HG03432 (cell line): ENCODE results near the gene RHBDD2.
"Not testable (repeated sequence)": the region's sequence is repeated elsewhere in the genome, so short reads cannot be mapped to it uniquely, and the experiment has no call there.

Experiments used
- ATAC-seq: cut with Tn5 transposase; IDR thresholded peaks from one replicate; pipeline ENCODE4 v1.9.1; 2021; ENCODE audit warnings: mild to moderate bottlenecking, moderate library complexity; ENCODE audit not compliant: unreplicated experiment

The RHBDD2 gene

DNA sequence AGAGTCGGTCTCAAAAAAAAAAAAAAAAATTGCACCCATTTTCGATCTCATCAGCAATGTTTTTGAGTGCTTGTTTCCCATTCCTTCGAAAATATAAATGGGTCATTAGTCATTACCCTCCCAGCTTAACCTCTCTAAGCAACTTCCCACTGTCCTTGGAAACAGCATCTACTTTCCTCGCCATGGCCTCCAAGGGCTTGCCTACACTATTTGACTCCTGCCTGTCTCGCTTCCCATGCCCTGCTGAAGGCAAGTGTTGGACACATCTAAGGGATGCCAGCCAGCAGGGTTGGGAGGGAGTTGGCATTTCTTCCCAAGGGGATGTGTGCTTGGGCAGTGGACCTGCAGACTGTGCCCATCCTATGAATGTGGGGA, 12.7 kb upstream of the RHBDD2 start:
- ATAC-seq: no peak

DNA sequence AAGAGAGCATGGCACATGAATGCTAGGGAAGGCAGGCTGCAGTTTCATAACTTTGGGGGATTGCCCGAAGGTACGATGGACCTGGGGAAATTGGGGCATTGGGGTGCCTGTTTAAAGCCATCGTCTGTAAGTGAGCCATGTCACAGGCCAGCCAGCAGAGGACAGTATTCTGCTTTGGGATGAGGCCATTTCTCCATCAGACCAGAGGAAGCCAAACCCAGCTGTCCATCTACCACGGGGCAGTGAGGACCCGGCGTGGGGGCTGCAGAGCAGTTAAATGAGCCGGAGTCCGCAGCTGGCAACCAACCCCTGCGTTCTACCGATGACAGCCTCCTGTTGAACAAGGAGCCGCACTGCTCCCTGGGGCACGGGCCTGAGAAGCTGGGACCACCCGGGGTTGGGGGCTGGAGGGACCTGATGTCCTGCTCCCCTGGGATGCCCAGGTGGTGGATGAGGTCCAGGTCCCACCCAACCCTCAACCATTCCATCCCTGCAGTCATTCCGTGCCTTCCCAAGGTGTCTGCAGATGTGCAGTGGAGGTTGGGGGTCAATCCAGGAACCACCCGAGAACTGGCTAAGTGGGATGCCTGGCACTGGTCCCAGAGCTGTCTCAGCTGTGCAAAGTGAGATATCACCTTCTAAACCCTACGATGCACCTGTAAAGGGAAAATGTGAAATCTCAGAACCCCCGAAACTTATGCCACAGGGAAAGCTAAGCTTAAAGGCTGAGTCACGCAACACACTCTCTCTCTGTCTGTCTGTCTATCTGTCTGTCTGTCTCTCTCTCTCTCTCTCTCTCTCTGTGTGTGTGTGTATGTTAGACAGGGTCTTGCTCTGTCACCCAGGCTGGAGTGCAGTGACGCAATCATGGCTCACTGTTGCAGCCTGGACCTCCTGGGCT, 12.1 kb upstream of the RHBDD2 start:
- ATAC-seq: no peak

DNA sequence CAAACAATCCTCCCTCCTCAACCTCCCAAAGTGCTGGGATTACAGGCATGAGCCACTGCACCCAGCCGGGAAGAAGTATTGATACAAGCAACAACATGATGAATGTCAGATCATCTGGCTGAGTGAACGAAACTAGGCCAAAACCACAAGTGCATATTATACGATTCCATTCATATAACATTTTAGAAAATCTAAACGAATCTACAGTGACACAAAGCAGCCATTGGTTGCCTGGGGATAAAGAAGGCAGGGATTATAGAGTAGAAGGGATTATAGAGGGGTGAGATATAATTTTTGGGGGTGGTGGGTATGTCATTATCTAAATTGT, 11.5 kb upstream of the RHBDD2 start:
- ATAC-seq: no peak

DNA sequence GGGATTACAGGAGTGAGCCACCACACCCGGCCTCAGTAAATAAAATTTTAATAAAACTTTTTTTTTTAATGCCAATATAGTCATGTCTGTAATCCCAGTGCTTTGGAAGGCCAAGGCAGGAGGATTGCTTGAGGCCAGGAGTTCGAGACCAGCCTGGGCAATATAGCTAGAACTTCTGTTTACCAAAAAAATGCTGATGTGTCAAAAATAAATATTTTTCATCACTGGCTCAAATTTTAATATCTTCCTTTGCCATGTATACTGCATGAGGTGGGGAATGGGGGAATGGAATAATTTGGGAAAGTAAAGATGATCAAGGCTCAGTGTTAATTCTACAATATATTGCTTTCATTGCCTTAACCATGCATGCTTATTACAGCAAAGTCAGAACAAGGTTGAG, 10.7 kb upstream of the RHBDD2 start:
- ATAC-seq: no peak

DNA sequence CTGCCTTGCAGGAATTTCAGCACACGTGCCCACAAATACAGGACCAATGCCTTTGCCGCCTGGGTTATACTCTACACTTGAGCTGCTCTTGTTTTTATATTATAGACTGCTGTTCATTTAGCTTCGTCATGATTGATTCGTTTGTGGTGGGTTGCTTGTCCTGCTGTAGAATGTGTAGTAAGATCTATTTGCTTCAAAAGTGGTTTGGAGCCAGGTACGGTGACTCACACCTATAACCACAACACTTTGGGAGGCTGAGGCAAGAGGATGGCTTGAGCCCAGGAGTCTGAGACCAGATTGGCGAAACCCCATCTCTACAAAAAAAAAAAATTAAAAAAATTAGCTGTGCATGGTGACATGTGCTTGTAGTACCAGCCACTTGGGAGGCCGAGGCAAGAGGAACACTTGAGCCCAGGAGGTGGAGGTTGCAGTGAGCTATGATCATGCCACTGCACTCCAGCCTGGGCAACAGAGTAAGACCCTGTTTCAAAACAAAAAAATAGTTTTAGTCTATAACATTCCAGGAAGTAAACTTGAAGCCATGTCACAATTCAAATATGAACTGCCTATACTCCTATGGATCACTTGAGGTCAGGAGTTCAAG, 9.0 kb upstream of the RHBDD2 start:
- no peak for ATAC-seq

DNA sequence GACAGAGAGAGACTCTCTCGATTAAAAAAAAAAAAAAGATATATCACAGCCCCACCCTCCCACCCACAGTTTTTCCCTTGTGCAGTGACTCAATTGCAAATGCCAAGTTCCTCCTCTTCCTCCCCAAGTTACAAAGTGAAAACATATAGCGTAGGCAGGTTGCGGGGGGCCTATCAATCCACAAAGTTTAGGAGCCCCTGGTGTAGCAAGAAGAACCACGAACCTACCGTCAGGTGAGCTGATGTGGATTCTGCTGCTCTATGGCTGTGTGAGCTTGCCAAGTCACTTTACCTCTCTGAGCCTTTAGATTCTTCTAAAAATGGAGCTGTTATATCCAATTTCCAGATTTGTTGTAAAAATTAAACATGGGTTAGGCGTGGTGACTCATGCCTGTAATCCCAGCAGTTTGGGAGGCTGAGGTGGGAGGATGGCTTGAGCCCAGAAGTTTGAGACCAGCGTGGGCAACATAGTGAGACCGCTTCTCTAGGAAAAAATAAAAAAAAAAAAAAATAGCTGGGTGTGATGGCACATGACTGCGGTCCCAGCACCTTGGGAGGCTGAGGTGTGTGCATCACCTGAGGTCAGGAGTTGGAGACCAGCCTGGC, 8.2 kb upstream of the RHBDD2 start:
- no peak for ATAC-seq

DNA sequence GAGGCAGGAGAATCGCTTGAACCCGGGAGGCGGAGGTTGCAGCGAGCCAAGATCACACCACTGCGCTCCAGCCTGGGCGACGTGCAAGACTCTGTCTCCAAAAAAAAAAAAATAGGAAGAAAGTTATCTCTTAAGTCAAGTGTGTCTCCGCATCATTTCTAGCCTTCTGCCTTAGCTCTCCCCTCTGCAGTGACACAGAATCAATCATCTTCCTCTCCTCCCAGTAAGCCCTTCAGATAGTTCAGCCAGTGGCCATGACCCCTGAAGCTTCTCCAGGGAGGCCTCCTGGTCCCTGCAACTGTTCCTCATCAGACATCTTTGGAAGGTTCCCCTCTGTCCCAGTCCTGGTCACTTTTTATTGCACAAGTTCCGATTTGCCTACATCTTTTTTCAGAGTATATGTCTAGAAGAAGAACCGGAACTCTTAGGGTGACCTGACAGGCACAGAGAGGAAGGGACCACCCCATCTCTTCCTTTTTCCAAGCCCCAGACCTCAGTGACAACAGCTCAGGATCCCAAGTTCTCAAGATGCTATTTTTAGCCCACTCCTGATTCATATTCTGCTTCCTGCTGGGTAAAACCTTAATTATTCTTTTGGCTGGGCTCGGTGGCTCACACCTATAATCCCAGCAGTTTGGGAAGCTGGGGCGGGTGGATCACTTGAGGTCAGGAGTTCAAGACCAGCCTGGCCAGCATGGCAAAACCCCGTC, 6.6 kb upstream of the RHBDD2 start:
- no peak for ATAC-seq

DNA sequence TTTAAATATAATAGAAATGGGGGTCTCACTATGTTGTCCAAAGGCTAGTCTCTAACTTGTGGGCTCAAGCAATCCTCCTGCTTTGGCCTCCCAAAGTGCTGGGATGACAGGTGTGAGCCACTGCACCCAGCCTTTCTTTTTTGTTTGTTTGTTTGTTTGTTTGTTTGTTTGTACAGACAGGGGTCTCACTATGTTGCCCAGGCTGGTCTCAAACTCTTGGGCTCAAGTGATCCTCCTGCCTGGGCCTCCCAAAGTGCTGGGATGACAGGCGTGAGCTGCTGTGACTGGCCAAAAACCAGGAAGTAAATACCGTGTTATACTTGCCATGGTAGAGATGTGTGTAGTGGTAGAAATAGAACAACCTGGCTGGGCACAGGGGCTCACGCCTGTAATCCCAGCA, 4.7 kb upstream of the RHBDD2 start:
- not testable (repeated sequence) for ATAC-seq

DNA sequence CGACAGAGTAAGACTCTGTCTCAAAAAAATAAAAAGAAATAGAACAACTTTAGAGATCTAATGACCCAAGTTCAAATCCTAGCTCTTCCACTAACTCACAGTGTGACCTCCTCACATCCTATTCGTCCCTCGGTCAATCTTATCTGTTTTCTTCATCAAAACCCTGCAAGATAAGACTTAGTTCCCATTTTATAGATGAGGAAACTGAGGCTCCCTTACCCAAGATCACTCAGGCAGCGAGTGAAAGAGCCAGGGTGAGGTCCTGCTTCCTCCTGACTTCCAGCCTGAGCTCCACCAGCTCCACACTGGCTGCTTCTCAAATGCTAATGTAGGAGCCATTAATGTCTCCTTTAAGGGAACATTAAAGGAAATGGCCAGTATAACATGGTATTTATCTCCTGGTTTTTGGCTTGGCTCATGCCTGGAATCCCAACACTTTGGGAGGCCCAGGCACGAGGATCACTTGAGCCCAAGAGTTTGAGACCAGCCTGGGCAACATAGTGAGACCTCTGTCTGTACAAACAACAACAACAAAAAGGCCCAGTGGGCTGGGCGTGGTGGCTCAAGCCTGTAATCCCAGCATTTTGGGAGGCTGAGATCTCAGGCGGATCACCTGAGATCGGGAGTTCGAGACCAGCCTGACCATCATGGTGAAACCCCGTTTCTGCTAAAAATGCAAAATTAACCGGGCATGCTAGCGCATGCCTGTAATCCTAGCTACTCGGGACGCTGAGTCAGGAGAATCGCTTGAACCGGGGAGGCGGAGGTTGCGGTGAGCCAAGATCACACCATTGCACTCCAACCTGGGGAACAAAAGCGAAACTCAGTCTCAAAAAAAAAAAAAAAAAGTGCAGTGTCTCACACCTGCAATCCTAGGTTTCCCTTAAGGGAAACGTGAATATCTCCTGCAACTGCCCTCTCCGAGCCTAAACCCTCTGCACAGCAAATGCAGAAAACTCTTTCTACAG, 3.4 kb upstream of the RHBDD2 start:
- no peak for ATAC-seq

DNA sequence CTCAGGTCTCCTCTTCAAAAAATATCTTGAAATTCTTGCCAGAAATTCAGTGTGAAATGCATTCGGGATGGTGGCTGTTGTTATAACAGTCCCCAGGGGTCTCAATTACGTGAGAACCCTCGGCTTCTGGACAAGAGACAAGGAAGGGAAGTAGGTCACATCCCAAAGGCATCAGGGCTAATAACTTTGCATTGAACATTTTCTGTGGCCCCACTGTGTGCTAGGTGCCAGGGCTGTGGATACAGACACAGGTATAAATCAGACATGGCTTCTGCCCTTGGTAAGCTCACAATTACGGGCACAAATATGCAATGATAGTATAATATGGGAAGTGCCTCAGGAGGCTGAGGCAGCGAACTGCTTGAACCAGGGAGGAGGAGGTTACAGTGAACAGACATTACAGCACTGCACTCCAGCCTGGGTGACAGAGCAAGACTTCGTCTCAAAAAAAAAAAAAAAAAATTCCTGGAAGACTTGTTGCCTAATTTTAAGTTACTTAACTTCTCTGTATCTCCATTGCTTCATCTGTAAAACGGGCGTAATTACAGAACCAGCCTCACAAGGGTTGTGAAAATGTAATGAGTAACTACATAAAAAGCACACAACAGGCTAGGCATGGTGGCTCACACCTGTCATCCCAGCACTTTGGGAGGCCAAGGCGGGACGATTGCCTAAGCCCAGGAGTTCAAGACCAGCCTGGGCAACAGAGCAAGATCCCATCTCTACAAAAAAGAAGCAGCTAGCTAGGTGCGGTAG, 2.5 kb upstream of the RHBDD2 start:
- no peak for ATAC-seq

DNA sequence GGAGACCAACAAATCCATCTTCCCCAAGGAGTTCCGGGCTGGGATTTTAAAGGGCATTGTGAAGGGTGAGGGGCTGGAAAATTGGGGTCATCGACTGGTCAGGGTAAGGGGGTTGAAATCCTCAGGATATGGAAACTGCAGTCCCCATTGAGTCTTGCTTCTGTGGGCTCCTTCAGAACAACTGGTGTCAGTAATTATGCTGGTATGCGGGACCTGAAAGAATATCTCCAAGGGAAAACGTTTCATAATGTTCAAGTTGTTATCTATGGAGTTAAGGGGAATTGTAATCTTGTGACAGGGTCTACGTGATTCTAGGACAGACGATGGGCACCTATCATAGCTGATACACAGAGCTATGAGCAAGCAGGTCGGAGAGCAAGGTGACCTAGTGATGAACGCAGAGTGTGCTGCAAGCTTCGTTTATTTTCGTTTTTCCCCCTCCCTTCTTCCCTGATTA, 494 bp upstream of the RHBDD2 start:
- ATAC-seq: peak; percentile 37

DNA sequence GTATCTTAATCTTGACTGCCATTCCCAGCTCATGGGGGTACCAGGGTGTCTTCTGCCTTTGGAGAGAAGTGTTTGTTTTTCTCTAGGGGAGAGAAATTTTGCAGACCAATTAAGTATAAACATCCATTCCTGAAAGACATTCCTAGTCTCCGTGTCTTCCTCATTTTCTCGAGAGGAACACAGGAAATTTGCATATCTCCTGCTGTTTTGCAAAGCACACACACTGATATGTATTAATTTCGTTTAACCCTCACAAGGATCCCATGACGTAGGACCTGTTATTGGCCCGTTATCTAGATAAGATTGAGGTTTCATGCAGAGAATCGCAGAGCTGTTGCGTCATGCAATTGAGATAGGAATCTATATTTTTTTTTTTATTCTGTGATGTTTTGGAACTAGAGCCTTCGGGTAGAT, 944 bp downstream of the RHBDD2 start:
- ATAC-seq: no peak

DNA sequence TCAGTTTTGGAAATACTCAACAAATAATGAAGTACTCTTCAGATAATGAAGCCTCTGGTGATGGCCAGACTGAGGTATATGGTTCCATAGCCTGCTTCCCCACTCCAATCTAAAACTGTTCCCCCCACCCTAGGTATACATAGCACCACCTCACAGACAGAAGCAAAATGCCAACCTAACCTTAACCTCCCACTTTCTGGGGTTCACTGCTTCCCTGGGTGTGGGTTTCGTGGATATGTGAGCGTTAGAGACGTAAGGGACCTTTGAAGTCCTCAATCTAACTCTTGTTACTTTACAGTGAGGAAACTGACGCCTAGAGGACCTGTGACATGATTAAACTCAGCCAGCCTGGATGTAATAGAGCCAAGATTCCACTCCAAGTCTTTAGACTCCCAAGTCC, 1.4 kb downstream of the RHBDD2 start:
- no peak for ATAC-seq

DNA sequence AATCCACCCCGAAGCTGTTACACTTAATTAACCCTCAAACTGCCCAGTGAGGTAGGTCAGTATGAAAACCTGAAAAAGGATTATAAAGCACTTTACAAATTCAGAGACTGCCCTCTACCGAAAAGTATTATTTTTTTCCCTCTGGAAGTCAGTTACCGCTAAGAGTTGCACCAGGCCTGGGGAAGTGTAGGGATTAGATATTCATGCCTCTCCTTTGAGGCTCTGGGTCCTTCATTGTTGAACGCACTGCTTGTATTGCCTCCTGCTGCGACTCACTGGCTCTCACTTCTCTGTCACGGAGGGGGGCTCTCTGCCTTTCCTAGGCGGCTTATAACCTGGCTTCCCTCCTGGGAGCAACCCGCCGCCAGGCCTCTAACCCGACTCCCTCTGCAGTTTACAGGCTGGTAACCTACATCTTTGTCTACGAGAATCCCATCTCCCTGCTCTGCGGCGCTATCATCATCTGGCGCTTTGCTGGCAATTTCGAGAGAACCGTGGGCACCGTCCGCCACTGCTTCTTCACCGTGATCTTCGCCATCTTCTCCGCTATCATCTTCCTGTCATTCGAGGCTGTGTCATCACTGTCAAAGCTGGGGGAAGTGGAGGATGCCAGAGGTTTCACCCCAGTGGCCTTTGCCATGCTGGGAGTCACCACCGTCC, 2.7 kb downstream of the RHBDD2 start:
- ATAC-seq: no peak

DNA sequence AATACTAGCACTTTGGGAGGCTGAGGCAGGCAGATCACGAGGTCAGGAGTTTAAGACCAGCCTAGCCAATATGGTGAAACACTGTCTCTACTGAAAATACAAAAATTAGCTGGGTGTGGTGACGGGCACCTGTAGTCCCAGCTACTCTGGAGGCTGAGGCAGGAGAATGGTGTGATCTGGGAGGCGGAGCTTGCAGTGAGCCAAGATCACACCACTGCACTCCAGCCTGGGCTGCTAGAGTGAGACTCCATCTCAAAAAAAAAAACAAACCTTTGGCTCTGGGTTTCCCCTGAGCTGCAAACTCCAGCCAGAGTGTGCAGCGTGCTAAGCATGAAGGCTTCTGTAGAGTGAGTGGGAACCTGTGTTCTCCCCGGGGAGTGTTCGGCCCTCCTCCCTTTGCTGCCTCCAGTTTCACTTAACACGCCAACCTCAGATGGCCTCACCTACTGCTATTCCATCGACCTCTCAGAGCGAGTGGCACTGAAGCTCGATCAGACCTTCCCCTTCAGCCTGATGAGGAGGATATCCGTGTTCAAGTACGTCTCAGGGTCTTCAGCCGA, 4.5 kb downstream of the RHBDD2 start:
- not testable (repeated sequence) for ATAC-seq

DNA sequence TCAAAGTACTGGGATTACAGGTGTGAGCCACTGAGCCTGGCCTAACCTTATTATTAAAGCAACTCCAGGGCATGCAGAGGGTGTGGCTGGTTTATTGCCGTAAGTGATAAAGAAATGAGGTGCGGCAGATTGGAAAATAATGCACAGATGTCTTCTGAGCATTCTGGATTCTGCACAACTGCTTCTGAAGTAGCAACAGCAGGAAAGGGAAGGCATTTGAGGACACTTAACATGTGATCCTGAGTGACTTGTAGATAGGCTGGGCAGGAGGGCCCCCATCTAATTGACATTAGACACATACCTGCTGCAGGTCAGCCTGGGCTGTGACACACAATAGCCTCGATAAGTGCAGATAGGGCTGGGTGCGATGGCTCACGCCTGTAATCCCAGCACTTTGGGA, 5.6 kb downstream of the RHBDD2 start:
- ATAC-seq: no peak

DNA sequence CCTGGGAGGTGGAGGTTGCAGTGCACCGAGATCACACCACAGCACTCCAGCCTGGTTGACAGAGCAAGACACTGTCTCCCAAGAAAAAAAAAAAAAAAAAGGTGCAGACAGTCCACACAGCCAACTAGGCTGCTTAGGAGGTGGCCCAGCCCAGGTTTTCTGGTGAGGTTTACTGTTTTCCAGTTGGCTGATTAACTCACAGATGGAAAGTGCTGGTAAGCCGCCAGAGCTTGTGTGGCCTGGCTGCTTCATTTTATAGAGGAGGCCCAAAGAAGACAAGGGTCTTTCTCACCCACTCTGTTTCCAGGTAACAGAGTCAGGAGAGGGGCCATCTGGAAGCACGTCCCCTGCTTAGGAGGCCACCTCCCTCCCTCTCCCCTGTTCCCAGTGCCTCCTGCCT, 6.2 kb downstream of the RHBDD2 start:
- ATAC-seq: no peak

DNA sequence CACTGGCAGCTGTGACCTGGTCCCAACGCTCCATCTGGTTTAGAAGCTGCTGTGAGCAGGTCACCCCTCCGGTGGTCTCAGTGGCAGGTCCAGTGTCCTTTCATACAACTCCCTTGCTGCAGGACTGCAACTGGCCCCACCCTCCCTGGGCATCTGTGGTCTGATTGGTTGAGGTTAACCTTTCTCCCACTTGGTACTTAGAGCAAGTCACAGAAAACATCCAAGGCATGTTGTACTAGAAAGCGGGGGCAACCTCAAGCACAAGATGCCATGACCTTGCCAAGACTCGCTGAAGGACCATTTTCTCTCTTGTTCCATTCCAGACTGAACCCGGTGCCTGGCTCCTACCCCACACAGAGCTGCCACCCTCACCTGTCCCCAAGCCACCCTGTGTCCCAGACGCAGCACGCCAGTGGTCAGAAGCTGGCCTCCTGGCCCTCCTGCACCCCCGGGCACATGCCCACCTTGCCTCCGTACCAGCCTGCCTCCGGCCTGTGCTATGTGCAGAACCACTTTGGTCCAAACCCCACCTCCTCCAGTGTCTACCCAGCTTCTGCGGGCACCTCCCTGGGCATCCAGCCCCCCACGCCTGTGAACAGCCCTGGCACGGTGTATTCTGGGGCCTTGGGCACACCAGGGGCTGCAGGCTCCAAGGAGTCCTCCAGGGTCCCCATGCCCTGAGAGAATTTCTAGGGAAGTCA, 9.0 kb downstream of the RHBDD2 start:
- no peak for ATAC-seq
